Suprapubic skin (tissue), 3 donors: ENCODE results near the gene LRRC4C.

Experiments
- CTCF ChIP-seq, 2 donors: fragments of 200-600 bp in 1 of 2; fragments of 450-650 bp in 1 of 2; sonication (generic) in 1 of 2; IDR thresholded peaks; one replicate each; pipeline ENCODE4 v1.5.1; 2016 to 2019; ENCODE audit warnings: antibody characterized with exemption in 2 of 2, mild to moderate bottlenecking in 1 of 2, moderate library complexity in 1 of 2
- EP300 ChIP-seq: sonication (generic); formaldehyde crosslinking; IDR thresholded peaks from one replicate; pipeline ENCODE4 v1.6.1; 2017; ENCODE audit warnings: antibody characterized with exemption
- POLR2A ChIP-seq, 2 donors: fragments of 450-650 bp; IDR thresholded peaks; one replicate each; pipeline ENCODE4 v1.6.1; 2017; ENCODE audit warnings: antibody characterized with exemption in 2 of 2, mild to moderate bottlenecking in 2 of 2, moderate library complexity in 2 of 2

DNA sequence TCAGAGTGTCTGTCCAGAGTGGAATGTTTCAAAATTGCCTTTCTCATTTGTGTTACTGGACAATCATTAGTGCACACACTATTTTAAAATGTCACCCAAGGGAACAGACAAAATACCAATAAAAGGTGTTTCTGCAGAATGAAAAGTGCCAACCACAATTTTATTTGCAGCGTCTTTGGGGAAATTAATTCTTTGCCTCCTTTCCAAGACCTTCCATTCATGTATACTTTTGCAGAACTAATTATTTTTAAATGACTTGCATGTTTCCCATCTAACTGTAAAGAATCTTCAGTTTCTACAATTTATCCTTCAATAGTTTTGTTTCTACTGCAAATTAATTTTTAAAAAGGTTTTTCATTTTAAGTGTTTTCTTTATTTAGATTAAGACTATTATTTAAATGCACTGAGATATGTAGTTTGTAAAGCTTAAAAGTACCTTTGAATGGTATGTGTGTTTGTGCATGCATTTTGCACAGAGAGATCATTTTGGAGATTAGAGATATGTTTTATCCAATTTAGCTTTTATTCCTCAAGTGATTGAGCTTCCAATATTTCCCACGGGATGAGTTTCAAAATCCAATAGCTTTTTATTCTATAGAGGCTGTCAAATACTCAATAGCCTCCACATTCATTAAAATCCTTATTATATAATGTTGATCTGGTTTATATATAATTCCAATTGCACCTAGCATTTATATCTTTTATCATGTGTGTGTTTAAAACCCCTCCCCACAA is 1235.7 kb downstream of the LRRC4C start:
- TF ChIP-seq EP300 (no peak), CTCF (IDR thresholded peaks at IDR 0.05) (no peak), POLR2A (IDR thresholded peaks at IDR 0.05) (no peak)
